Middle frontal gyrus (tissue), 1 donor: ENCODE measurements around the gene GPX7.

ENCODE experiments used
- DNase-seq: peaks from one replicate; pipeline ENCODE4 v3.0.0-alpha.2; 2015; ENCODE audit warnings: low spot score; ENCODE audit errors: extremely low spot score

Gene GPX7

GRCh38 chr1:52628614-52629324, 26.6 kb downstream of the GPX7 start:
- no peak for DNase-seq

- DNase-seq = peak; percentile 16
These were observed 27.1 kb downstream of the GPX7 start for GRCh38 chr1:52629325-52629643.

DNA sequence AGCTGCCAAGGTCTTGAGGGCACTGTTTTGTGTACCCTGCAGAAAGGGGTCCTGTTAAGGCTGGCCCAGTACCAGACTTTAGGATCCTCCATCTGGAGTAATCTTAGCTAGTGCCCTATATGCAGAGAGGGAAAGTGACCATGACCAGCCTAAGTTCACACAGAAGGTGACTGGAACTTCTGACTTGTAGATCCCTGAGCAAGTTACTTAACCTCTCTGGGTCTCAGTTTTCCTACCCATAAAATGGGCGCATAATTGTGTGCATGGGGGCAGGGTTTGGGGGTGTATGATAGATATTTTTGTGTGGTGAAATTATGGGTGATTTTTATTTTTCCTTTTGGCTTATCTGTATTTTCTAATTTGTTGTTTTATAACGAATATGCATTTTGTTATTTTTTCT, 27.5 kb downstream of the GPX7 start:
- DNase-seq = no peak

GRCh38 chr1:52631759-52632331, 29.7 kb downstream of the GPX7 start:
- no peak for DNase-seq

DNA sequence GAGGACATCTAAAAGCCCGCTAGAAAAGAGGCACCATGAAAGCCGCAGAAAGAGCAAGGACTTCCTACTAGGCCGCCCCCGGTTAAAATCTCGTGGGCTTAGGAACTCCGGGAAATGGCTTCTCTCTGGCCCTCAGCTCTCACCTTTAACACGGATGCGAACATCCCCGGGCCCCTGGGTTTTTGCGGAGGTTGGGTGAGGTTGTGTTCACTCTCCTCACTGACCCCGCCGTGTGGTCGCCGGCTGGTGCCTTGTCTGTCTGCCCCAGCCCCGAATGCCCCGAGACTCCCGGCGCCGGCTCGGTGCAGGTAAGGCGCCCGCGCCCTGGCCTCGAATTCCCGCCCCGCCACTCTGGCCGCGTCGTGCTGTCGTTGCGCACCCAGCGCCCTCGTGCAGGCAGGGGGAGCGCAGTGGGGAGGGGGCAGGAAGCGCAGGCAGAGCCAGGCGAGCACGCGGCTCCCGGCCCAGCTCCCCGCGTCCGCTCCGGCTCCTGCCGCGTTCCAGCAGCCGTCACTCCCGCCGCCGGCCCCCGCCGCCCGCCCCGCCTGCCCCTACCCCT, 30.6 kb downstream of the GPX7 start, which contains the start of gene SHISAL2A:
SHISAL2A (plus strand) TSS at position 437 of the 559 bp plus-strand sequence. CDS start 326 bp downstream, outside the sequence.
- no peak for DNase-seq

GRCh38 chr1:52633291-52633754, 31.2 kb downstream of the GPX7 start:
- no peak for DNase-seq

DNA sequence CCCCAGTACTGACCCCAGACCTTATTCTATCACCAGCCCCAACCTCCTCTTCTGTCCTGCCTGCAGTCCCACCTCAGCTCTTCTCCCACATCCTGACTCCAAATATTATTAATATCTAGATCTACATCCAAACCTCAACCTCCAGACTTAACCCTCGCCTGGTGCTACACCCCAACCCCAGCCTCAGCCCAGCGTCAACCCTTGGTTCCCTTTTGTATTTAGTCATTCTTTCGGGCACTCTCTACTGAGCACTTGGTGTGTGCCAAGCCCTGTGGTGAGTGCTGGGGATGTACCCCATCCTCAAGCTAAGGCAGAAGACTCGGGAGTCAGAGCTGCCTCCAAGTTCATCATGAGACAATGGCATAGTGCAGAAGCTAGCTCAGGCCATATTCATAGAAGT, 31.9 kb downstream of the GPX7 start:
- DNase-seq = no peak

DNA sequence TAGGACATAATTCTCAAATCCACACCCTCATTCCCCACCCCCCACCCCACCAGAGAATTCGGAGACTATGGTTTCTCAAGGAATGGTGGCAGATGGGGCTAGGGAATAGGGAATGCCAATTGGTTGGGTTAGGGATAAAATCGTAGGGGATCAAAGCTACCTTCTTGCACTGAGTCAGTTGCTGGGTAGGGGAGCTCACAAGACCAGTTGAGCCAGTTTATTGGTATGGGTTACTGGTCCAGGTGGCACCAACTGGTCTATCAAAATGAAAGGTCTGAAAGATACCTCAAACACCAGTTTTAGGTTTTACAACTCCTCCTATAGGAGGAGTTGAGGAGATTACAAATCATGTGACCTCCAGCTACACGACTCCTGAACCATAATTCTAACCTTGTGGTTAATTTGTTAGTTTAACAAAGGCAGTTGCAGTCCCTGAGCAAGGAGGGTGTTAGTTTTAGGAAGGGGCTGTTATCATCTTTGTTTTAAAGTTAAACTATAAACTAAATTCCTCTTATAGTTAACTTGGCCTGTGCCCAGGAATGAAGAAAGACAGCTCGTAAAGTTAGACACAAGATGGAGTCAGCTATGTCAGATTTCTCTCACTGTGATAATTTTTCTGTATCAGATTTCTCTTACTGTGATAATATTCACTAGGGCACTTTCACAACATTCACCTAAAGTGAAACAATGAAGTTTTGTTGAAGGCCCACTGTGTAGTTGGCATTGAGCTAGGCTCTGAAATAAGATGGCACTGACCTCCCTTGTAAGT, 33.3 kb downstream of the GPX7 start:
- no peak for DNase-seq

DNA sequence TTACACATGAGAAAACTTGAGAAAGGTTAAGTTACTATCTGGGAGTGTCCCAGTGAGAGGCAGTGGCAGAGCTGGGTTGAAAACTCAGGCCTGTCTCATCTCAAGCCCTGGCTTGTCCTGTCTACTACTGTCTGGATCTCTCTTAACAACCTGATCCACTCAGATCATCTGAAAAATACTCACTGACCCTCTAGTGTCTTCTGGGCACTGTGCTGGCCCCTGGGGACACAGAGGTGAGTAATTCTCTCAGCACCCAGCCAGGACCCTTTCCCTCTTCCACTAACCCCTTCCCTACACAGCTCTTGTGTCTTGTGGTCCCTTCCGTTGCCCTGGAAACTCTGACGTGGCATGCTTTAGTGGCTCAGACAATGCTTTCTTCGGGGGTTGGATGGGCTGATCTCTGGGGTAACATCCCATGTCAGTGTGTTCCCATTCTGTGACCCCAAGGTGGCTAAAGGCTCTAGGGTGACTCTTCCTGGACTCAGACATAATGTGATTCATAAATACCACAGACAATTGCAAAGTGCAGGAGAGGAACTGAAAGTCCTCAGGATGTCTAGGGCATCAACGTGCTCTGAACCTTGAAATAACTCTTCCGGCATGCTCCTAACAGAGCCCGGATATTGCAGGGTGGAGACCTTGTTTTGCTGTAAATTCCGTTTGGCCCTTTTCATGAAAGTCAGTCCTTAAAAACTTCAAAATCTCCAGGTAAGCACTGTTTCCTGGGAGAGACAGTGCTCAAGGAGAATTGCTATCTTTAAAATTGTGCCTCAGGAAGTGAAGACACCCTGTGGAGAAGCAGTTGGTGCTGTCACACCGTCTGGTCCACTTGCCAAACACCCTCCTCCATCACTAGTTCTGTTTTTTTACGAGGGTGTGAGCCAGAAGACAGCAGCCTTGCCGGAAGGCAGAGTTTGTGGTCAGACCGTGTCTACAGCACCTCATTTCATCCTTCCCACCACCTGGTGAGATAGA, 34.8 kb downstream of the GPX7 start:
- no peak for DNase-seq

GRCh38 chr1:52637946-52638345, 35.8 kb downstream of the GPX7 start:
- no peak for DNase-seq

- DNase-seq = no peak
These were observed 38.5 kb downstream of the GPX7 start for GRCh38 chr1:52640697-52641096.

GRCh38 chr1:52641307-52641706, 39.1 kb downstream of the GPX7 start:
- no peak for DNase-seq

- no peak for DNase-seq
These were observed 43.1 kb downstream of the GPX7 start for GRCh38 chr1:52645261-52645660.

DNA sequence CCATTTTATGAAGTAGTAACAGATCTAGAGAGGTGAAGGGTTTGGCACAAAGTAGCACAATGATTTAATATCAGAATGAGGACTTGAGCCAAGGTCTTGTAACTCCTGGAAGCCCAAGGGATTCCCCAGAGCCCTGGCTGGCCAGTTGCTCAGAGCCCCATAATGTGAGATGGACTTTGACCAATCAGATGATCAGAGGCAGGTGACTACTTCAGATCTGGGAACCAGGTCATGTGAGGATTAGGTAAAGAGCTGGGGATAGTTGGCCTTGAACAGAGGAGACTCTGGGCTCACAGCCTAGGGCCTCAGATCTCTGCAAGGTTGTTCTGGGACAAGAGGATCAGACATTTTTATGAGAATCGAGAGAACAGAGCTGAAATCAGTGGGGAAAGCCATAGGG, 49.7 kb downstream of the GPX7 start:
- DNase-seq = no peak

DNA sequence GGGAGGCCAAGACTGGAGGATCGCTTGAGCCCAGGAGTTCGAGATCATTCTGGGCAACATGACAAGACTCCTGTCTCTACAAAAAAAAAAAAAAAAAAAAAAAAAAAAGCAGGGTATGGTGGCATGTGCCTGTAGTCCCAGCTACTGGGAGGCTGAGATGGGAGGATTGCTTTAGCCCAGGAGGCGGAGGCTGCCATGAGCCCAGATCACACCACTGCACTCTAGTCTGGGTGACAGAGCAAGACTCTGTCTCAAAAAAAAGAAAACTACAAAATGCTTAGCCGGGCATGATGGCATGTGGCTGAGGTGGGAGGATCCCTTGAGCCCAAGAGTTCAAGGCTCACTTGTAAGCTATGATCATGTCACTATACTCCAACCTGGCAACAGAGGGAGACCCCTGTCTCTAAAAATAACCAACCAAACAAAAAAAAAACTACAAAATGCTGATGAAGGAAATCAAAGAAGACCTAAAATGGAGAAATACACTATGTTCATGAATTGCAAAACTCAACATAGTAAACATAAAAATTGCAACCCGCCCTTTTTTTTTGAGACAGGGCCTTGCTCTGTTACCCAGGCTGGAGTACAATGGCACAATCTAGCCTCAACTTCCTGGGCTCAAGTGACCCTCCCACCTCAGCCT, 51.2 kb downstream of the GPX7 start:
- DNase-seq = no peak

DNA sequence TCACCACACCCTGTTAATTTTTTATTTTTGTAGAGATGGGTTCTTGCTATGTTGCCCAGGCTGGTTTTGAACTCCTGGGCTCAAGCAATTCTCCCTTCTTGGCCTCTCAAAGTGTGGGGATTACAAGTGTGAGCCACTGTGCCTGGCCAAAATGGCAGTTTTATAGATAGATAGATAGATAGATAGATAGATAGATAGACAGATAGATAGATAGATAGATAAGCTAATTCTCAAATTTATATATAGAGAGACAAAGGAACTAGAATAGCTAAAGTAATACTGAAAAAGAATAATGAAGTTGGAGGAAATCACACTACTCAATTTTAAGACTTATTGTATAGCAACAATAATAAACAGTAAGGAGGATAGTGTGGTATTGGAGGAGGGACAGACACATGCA, 51.9 kb downstream of the GPX7 start:
- no peak for DNase-seq

- no peak for DNase-seq
These were observed 55.5 kb downstream of the GPX7 start for GRCh38 chr1:52657702-52658101.
